Measurements from ENCODE around the gene HNRNPH3.

HNRNPH3 gene

DNA sequence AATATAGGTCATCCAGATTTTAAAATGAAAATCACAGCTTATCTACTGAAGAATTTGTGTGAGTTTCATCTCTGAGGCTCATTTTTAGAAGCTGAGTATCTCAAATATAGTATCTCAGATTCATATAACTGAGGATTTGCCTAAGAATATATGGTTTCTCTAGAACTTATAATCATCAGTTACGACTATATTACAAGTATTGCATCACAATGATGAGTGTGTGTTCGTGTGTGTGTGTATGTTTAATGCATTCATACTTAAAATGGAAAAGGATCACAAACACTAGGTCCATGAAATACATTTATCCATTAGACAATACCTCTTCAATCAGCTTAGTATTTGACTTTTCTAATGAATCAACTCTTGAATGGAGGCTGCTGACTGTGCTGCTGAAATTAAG is 53.9 kb downstream of the HNRNPH3 start:
- no peaks in the 10 kb centered on the region for H3K27me3 ChIP-seq (ENCODE audit: control insufficient read depth, low read length)
- H3K9me3 ChIP-seq (ENCODE audit: control insufficient read depth, insufficient read depth, low read length), result no peaks in the 10 kb centered on the region
- TF ChIP-seq, protein P1, sequence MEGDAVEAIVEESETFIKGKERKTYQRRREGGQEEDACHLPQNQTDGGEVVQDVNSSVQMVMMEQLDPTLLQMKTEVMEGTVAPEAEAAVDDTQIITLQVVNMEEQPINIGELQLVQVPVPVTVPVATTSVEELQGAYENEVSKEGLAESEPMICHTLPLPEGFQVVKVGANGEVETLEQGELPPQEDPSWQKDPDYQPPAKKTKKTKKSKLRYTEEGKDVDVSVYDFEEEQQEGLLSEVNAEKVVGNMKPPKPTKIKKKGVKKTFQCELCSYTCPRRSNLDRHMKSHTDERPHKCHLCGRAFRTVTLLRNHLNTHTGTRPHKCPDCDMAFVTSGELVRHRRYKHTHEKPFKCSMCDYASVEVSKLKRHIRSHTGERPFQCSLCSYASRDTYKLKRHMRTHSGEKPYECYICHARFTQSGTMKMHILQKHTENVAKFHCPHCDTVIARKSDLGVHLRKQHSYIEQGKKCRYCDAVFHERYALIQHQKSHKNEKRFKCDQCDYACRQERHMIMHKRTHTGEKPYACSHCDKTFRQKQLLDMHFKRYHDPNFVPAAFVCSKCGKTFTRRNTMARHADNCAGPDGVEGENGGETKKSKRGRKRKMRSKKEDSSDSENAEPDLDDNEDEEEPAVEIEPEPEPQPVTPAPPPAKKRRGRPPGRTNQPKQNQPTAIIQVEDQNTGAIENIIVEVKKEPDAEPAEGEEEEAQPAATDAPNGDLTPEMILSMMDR (IDR thresholded peaks at IDR 0.05; ENCODE audit: low read depth, low read length, poor library complexity, severe bottlenecking), result no peak
- no peak for TF ChIP-seq EZH2phosphoT487 (IDR thresholded peaks at IDR 0.05; ENCODE audit: borderline replicate concordance, low read length)
- peaks cover 22% of the 10 kb centered on the region for H3K36me3 ChIP-seq (ENCODE audit: control insufficient read depth, low read length)
- no peak overlapping the region for H3K4me3 ChIP-seq (ENCODE audit: low read length)
- H3K4me2 ChIP-seq (ENCODE audit: low read length), result no peak overlapping the region
- no peak overlapping the region for H3K27ac ChIP-seq (ENCODE audit: low read depth, low read length)
- no peaks in the 10 kb centered on the region for H4K20me1 ChIP-seq (ENCODE audit: control insufficient read depth, insufficient read depth, low read depth, low read length)
- H3K79me2 ChIP-seq (ENCODE audit: control insufficient read depth, low read length), result no peaks in the 10 kb centered on the region
- no peaks in the 10 kb centered on the region for H3K9me2 ChIP-seq (replicated peaks; ENCODE audit: control insufficient read depth, low read length)
- no peaks in the 10 kb centered on the region for H3K4me1 ChIP-seq (ENCODE audit: control insufficient read depth, low read length)
- H3F3A ChIP-seq (ENCODE audit: control insufficient read depth, insufficient read depth), result no peaks in the 10 kb centered on the region
